GM12892 (cell line): ENCODE data around the gene VASP.
A peak's percentile ranks its signal among the peaks of the same experiment; 100 is the strongest.

ENCODE experiments used
- DNase-seq: peaks from one replicate; pipeline ENCODE4 v3.0.0; 2011; ENCODE audit not compliant: insufficient read length
- FAIRE-seq: peaks from 2 replicates; lab custom pipeline; 2011; peaks lifted over from hg19 to GRCh38; lab: Jason Lieb, UNC
- POLR2A ChIP-seq: IDR thresholded peaks from 2 replicates; pipeline ENCODE4 v1.6.1; 2011; ENCODE audit warnings: low read depth, low read length, control low read depth
- POLR2AphosphoS5 ChIP-seq: IDR thresholded peaks from 2 replicates; pipeline ENCODE4 v1.6.1; 2011; ENCODE audit warnings: low read depth, low read length, control low read depth
- TAF1 ChIP-seq: IDR thresholded peaks from 2 replicates; pipeline ENCODE4 v1.6.1; 2011; ENCODE audit warnings: low read depth, mild to moderate bottlenecking, control low read depth, low read length, borderline replicate concordance

The VASP gene

DNA sequence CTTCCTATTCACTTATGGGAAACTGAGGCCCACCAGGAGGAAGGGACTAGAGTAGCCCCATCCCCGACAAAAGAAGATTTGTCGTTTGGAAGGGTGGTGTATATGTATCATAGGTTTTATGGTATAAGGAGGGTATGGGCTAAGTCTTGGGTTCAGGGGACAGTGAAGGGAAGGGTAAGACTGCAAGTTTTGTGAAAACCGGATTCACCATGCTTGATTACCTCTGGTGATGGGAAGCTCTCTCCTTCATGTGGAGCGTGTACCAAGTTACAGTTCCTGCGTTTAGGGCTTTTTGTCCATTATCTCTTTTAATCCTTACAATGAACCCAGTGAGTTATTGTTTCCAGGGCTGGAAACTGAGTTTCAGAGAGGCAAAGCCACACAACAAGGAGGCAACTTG is 3.8 kb downstream of the VASP start:
- no peak for TF ChIP-seq TAF1
- no peak for TF ChIP-seq POLR2AphosphoS5
- no peak for TF ChIP-seq POLR2A
- FAIRE-seq (peak; percentile 51), DNase-seq (no peak)

DNA sequence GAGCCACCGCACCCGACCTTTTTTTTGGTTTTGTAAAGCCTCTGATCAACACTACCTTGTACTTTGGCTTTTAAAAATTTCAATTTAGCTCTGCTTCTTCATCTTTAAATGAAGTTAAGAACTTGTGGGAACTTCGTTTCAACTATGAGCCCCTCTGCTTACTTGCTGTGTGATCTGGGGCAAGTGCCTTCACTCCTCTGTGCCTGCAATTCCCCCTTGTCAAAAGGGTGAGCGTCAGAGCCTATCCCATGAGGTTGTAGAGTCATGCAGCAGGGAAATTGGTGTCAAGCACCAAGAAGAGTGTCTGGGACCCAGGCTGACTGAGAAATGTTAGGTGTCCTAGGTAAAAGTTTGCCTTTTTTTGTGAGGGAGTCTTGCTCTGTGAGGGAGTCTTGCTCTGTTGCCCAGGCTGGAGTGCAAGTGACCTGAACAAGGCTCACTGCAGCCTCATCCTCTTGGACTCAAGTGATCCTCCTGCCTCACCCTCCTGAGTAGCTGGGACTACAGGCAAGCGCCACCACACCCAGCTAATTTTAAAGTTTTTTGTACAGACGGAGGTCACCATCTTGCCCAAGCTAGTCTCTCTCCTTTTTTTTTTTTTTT is 5.7 kb downstream of the VASP start:
- DNase-seq = no peak
- no peak for TF ChIP-seq POLR2A
- no peak for TF ChIP-seq TAF1
- no peak for TF ChIP-seq POLR2AphosphoS5
- FAIRE-seq = no peak

DNA sequence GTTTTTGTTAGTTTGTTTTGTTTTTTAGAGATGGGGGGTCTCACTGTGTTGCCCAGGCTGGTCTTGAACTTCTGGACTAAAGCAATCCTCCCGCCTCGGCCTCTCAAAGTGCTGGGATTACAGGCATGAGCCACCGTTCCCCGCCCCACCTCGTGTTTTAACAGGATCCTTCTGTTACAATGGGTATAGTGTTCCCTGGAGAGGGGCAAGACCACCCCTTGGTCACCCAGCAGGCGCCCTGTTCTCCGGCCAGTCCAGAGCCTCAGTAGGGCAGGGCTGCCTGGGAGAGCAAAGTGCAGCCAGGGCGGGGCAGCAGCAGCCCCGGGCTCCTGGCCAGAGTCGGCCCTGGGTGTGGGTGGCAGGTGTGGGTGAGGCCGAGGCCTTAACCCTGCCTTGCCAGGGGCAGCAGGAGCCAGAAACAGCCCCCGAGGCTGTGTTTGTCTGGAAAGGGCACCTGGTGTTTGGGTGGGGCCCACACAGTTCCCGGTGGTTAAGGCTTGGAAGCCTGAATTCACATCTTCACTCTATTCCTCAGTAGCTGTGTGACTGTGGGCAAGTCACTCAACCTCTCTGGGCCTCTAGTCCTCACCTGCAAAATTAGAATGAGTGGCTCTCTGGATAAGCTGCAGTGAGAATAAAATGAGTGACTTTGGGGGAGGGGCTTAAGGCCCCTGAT is 7.2 kb downstream of the VASP start:
- FAIRE-seq = no peak
- no peak for DNase-seq
- TF ChIP-seq POLR2AphosphoS5 (no peak), TAF1 (no peak)

DNA sequence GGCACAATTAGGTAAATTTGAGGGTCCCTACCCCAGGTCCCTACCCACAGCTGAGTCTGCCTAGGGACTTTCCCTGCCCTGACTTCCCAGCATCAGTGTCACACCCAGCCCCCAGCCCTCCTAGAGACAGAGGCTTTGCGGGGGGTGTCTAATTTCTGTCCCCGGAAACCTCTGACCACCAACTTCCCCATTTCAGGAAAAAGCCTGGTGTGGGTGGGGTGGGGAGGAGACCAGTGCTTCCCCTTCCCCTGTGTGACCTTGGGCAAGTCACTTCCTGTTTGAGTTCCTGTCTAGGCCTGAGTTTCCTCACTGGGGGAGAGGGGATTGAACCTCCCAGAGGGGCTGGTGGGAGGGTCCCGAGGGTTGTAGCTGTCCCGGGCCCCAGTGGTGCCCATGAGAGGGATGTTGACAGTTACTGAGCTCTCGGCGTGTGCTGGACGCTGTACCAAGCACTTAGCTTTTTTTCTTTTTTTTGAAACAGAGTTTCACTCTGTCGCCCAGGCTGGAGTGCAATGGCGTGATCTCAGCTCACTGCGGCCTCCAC is 7.9 kb downstream of the VASP start:
- peak; percentile 67 for FAIRE-seq
- DNase-seq = no peak
- TF ChIP-seq TAF1 = no peak
- TF ChIP-seq POLR2A = 0 out of 2 replicates have a peak, but pooled peaks have one; percentile 34

DNA sequence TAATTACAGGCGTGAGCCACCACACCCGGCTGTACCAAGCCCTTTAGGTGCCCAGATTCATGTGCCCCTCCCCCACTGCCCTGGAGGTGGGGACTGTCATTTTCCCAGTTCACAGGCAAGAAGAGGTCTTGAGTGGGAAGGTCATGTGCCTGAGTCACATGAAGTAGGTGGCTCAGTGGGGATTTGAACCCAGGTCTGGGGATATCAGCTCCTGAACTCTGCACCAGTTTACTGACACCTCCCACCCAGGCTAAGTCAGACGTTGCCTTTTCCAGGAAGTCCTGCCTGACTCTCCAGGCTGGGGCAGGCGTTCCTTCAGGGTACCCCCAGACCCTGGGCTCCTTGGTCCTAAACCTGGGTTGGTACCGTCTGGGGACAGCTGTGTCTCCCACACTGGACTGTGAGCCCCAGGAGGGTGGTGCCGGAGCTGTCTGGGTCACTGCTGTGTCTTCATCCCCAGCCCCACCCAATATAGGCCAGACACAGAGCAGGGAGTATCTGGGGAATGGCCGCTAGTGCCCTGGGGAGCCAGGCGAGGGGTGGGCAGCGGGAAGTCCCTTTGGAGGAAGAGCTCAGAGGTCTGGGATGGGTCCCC is 8.6 kb downstream of the VASP start:
- TF ChIP-seq POLR2AphosphoS5 (no peak), POLR2A (0 out of 2 replicates have a peak, but pooled peaks have one; percentile 12)
- FAIRE-seq (no peak), DNase-seq (no peak)

DNA sequence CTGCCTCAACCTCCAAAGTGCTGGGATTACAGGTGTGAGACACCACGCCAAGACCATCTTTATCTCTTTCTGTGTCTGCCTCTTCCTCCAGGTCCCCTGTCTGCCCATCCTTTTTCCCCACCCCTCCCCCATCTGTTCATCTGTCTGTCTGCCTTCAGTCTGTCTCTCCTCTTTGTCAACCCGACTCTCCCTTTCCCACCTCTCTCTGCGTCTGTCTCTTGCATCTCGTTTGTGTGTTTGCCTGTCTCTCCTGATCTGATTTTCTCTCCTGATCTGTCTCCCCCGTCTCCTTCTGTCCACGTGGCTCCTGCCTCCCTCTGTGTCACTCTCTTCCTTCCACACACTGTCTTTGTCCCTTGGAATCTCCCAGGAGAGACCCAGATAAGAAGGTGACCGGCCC is 10.0 kb downstream of the VASP start:
- DNase-seq (no peak), FAIRE-seq (no peak)
- TF ChIP-seq POLR2AphosphoS5 (no peak), TAF1 (no peak), POLR2A (no peak)

DNA sequence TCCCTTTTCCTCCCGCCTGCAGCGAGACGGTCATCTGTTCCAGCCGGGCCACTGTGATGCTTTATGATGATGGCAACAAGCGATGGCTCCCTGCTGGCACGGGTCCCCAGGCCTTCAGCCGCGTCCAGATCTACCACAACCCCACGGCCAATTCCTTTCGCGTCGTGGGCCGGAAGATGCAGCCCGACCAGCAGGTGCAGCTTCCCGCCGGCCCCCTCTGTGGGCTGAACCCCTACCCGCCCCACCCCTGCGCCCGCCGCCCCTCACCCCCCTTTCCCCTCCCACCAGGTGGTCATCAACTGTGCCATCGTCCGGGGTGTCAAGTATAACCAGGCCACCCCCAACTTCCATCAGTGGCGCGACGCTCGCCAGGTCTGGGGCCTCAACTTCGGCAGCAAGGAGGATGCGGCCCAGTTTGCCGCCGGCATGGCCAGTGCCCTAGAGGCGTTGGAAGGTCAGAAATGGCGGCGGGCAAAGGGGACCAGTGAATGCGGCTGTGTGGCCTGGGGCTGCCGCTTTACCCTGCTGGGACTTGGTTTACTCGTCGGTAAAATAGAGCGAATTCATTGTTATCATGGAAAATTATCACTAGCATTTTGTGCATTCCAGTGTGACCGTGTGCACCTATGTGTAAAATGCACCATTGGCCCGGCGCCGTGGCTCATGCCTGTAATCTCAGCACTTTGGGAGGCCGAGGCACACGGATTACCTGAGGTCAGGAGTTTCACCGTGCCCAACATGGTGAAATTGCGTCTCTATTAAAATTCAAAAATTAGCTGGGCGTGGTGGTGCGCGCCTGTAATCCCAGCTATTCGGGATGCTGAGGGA is 10.6 kb downstream of the VASP start:
- FAIRE-seq = no peak
- DNase-seq = no peak
- TF ChIP-seq TAF1 = no peak
- TF ChIP-seq POLR2AphosphoS5 = no peak
- no peak for TF ChIP-seq POLR2A

DNA sequence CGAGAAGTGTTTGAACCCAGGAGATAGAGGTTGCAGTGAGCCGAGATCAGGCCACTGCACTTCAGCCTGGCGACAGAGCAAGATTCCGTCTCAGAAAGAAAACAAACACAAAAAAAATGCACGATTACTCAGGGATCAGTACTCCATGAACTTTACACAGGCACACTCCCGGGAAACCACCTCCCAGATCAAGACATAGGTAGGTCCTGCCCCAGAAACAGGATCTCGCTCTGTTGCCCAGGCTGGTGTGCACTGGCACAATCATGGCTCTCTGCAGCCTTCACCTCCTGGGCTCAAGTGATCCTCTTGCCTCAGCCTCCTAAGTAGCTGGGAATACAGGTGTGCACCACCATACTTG is 11.2 kb downstream of the VASP start:
- FAIRE-seq (no peak), DNase-seq (no peak)
- TF ChIP-seq POLR2A (no peak), TAF1 (no peak), POLR2AphosphoS5 (no peak)

DNA sequence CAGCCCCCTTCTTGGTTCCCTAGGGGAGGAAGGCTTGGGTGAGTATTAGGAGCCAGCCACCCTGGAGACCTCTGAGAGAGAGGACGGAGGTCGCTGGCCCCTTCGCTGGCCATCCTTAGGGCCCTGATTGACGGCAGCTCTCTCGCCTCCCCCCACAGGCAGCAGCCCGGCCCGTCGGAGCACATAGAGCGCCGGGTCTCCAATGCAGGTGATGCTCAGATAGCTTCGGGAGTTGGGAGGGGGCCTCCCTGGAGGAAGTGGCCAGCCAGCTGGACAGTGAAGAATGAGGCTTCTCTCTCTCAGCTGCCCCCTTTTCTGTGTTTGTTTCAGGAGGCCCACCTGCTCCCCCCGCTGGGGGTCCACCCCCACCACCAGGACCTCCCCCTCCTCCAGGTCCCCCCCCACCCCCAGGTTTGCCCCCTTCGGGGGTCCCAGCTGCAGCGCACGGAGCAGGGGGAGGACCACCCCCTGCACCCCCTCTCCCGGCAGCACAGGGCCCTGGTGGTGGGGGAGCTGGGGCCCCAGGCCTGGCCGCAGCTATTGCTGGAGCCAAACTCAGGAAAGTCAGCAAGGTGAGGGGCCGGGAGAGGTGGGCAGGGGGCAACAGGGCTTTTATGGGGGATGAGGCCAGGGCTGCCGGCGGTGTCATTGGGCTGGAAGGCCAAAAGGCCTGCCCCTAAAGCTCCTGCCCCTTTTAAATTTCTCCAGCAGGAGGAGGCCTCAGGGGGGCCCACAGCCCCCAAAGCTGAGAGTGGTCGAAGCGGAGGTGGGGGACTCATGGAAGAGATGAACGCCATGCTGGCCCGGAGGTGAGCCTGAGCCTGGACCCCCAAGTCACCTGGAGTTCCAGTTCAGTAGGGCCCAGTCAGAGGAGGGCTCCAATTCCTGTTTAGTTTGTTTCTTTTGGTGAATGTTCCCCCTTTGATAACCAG is 15.0 kb downstream of the VASP start:
- TF ChIP-seq POLR2AphosphoS5 (0 out of 2 replicates have a peak, but pooled peaks have one; percentile 32), POLR2A (no peak)
- DNase-seq (no peak), FAIRE-seq (no peak)

DNA sequence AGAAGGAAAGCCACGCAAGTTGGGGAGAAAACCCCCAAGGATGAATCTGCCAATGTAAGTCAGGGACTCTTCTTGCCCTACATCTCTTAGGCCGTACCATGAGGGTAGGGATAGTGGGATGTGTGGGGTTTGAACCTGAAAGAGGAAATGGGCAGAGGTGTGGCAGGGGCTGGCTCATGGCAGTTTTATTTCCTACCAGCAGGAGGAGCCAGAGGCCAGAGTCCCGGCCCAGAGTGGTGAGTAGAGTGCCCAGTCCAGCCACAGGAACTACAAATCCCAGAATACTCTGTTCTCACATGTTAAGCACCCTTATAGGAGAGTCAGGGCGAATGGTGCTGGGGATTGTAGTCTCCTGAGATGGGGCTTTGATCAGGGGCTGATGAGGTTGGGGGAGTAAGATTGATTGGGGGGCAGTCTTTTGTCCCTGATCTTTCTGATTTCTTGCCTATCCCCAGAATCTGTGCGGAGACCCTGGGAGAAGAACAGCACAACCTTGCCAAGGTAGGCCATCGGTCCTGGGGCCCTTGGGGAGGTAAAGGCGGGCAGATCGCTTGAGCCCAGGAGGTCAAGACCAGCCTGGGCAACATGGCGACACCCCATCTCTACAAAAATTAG is 16.5 kb downstream of the VASP start:
- peak; percentile 88 for FAIRE-seq
- DNase-seq = peak; percentile 80
- TF ChIP-seq POLR2AphosphoS5 = peak; percentile 58; the same call in 1 of the 2 replicates
- TF ChIP-seq TAF1 = no peak
- 0 out of 2 replicates have a peak, but pooled peaks have one; percentile 21 for TF ChIP-seq POLR2A
